HL-60 (cell line): ENCODE results near the gene AGR3.

Experiments
- DNase-seq, 2 experiments: peaks; one replicate each; pipeline ENCODE4 v3.0.0-alpha.2; 2010 to 2020; ENCODE audit warnings: low read depth in 1 of 2, low spot score in 1 of 2
- H3K27ac ChIP-seq: fragments of 250-450 bp; sonication (Bioruptor Pico); replicated peaks from 2 replicates; pipeline ENCODE4 v1.5.1; 2020; ENCODE audit warnings: mild to moderate bottlenecking, moderate library complexity
- H3K27me3 ChIP-seq: fragments of 250-450 bp; sonication (Bioruptor Pico); 2 replicates; pipeline ENCODE4 v1.5.1; 2021; ENCODE audit warnings: mild to moderate bottlenecking, moderate library complexity; ENCODE audit not compliant: insufficient read depth, poor library complexity, severe bottlenecking
- H3K4me3 ChIP-seq: replicated peaks from 2 replicates; pipeline ENCODE4 v1.5.1; 2011; ENCODE audit warnings: mild to moderate bottlenecking, control low read depth, low read length; ENCODE audit not compliant: insufficient read depth
- CTCF ChIP-seq: IDR thresholded peaks from one replicate; pipeline ENCODE4 v1.5.1; 2011; ENCODE audit warnings: low read length, control low read depth, inconsistent platforms; ENCODE audit not compliant: insufficient read depth
- GABPA ChIP-seq: IDR thresholded peaks from 2 replicates; pipeline ENCODE4 v1.6.1; 2012; ENCODE audit warnings: low read depth
- POLR2AphosphoS5 ChIP-seq: IDR thresholded peaks from 2 replicates; pipeline ENCODE4 v1.6.1; 2012; ENCODE audit warnings: low read depth
- SPI1 ChIP-seq: IDR thresholded peaks from 2 replicates; pipeline ENCODE4 v1.6.1; 2012; ENCODE audit warnings: low read depth, mild to moderate bottlenecking, borderline replicate concordance
- TF ChIP-seq, protein P1 (sequence below): IDR thresholded peaks from 2 replicates; pipeline ENCODE4 v1.6.1; 2012; ENCODE audit warnings: low read depth; ENCODE audit not compliant: insufficient replicate concordance

Gene AGR3

GRCh38 chr7:16810112-16810511 lies 71.7 kb downstream of the AGR3 start:
- DNase-seq: no peak
- H3K27me3 ChIP-seq: no peaks in the 10 kb centered on the region
- TF ChIP-seq POLR2AphosphoS5 (no peak), CTCF (no peak), SPI1 (no peak), GABPA (no peak)
- TF ChIP-seq, protein P1, sequence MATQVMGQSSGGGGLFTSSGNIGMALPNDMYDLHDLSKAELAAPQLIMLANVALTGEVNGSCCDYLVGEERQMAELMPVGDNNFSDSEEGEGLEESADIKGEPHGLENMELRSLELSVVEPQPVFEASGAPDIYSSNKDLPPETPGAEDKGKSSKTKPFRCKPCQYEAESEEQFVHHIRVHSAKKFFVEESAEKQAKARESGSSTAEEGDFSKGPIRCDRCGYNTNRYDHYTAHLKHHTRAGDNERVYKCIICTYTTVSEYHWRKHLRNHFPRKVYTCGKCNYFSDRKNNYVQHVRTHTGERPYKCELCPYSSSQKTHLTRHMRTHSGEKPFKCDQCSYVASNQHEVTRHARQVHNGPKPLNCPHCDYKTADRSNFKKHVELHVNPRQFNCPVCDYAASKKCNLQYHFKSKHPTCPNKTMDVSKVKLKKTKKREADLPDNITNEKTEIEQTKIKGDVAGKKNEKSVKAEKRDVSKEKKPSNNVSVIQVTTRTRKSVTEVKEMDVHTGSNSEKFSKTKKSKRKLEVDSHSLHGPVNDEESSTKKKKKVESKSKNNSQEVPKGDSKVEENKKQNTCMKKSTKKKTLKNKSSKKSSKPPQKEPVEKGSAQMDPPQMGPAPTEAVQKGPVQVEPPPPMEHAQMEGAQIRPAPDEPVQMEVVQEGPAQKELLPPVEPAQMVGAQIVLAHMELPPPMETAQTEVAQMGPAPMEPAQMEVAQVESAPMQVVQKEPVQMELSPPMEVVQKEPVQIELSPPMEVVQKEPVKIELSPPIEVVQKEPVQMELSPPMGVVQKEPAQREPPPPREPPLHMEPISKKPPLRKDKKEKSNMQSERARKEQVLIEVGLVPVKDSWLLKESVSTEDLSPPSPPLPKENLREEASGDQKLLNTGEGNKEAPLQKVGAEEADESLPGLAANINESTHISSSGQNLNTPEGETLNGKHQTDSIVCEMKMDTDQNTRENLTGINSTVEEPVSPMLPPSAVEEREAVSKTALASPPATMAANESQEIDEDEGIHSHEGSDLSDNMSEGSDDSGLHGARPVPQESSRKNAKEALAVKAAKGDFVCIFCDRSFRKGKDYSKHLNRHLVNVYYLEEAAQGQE: no peak
- no peak overlapping the region for H3K4me3 ChIP-seq
- no peak overlapping the region for H3K27ac ChIP-seq
